HG03095 (cell line): ENCODE measurements around the gene SIPA1L3.

Source experiments
- ATAC-seq: cut with Tn5 transposase; IDR thresholded peaks from one replicate; pipeline ENCODE4 v1.9.1; 2021; ENCODE audit warnings: moderate library complexity; ENCODE audit not compliant: unreplicated experiment

SIPA1L3 gene

DNA sequence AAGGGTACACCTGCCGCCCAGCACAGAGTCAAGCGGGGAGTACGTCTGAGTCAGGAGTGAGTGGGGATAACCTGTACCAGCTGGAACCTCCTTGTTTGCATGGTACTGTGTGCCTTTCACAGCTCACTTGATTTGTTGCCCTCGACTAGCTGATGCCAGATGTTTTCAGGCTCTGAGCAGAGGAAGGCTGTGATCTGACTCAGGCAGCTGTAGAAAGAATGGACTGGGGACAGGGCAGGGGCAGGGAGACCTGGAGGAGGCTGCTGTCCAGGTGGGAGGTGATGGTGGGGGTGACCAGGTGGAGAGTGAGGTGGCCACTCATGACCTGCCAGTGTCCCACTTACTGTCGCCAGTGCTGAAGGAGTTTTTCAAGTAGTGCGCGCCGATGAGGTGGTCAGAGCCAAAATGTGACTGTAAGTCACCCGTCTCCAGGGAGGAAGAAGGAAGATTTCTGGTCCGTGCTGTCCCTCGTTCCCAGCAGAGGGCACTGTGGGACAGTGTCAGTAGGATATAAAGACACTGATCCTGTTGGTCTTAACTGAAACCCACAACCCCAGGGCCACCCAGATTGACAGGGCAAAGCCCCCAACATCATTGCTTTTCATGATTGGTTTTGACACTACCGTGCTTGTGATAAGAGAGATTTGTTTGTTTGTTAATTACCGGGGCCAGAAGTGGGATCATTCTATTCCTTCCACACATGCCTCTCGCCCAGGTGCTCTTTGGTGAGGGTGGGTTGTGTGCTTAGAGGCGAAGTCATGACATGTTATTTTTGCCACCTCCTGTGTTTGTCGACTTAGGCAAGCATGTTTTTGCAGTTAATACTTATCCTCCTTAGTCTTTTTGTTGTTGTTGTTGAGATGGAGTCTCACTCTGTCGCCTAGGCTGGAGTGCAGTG, 188.7 kb downstream of the SIPA1L3 start:
- no peak for ATAC-seq

DNA sequence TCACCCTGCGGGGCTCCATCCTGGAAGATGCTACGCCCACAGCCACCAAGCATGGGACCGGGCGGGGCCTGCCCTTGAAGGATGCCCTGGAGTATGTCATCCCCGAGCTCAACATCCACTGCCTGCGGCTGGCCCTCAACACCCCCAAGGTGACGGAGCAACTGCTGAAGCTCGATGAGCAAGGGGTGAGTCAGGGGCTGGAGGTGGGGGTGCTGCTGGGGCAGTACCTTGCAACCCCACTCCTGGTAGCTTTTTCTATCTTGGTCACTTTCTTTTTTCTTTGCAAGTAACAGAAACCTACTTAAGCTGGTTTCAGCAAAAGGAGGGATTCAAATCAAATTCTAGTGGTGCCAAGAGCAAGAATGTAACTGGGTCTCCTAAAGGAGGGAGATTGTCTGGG, 193.0 kb downstream of the SIPA1L3 start:
- no peak for ATAC-seq

DNA sequence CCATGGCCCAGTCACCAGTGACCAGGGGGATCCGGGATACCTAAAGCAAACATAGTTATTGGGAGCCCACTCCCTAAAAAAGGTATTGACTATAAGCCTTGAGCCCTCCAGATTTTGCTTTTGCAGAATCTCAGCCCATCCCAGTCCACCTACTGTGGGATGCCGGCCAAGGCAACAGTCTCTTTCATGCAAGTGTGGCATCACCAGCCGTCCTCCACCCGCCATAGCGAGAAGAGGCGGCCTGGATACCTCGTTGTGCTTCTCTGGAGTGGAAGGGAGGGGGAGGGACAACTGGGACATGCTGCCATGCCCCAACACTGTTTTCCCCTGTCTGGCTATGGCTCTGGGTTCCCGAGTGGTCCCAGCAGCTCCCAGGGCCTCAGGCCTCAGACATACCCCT, 193.6 kb downstream of the SIPA1L3 start:
- no peak for ATAC-seq

GRCh38 chr19:38101723-38102122, 194.7 kb downstream of the SIPA1L3 start:
- no peak for ATAC-seq

DNA sequence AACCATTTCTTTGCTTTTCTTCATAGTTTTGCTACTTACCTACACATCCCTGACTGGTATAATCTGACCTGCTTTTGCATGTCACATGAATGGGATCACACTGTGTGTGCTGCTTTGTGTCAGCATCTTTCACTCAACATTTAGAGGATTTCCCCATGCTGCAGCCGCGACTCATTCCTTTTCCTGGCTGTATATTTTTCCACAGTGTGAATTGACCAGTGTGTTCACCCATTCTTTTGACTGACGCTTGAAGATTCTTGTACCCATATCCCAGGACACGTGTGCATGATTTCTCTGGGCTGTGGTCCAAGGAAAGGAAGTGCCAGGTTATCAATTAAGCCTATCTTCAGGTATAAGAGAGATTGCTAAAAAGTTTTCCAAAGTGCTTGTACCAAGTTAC, 198.6 kb downstream of the SIPA1L3 start:
- ATAC-seq = no peak

GRCh38 chr19:38107129-38107528, 200.1 kb downstream of the SIPA1L3 start:
- no peak for ATAC-seq

- ATAC-seq = no peak
These were observed 204.9 kb downstream of the SIPA1L3 start for GRCh38 chr19:38111898-38112297.

DNA sequence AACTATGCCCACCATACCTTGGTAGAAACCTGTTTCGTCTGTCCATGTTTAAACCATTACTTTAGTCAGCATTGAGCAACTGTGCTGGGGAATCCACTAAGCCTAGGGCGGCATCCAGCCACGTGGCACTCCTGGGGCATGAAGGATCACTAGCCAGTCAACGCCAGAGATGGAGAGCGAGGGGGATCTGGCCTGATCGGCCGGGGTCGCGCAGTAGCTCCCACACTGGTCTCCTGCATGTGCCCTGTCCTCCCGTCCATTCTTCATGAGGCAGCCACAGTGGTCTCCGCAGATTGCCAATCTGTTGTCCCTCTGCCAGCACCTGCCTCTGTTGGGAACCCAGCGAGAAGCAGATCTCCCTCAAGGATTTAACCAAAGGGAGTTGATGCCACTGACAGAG, 207.6 kb downstream of the SIPA1L3 start:
- no peak for ATAC-seq

DNA sequence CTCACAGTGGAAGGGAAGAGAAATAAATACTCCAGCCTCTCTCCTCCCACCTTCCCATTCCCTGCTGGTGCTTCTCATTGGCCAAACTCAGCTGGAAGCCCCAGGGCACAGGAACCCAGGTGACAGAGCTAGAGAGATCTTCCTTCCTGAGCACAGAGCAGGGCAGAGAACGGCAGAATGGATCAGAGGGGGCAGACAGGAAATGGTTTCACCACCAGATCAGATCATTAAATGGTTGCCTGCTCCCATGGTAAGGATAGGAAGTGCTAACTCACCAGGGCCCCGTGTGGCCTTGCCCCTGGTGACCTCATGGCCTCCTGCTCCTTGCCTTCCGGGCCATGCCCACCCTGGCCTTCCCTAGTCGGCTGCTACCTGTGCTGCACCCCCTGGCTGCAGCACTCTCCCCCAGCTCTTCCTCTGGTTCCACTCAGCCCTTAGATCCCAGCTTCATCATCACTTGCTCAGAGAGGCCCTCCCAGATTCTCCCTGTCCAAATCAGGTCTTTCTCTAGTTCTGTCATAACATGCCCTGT, 208.3 kb downstream of the SIPA1L3 start:
- ATAC-seq = no peak

DNA sequence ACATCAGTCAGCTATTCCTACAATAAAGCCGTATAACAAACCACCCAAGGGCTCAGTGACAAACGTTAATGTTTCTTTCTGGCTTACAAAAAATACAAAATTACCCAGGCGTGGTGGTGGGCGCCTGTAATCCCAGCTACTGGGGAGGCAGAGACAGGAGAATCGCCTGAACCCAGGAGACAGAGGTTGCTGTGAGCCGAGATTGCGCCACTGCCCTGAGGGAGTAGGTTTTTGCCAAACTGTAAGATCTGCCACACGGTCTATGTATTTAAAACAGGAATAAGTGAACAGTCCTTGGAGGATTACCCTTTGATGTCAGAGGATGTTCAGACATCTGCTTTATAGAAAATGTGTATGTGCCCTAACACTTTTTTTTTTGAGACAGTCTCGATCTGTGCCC, 211.2 kb downstream of the SIPA1L3 start:
- no peak for ATAC-seq

- ATAC-seq = no peak
These were observed 213.5 kb downstream of the SIPA1L3 start for GRCh38 chr19:38120471-38121025.

DNA sequence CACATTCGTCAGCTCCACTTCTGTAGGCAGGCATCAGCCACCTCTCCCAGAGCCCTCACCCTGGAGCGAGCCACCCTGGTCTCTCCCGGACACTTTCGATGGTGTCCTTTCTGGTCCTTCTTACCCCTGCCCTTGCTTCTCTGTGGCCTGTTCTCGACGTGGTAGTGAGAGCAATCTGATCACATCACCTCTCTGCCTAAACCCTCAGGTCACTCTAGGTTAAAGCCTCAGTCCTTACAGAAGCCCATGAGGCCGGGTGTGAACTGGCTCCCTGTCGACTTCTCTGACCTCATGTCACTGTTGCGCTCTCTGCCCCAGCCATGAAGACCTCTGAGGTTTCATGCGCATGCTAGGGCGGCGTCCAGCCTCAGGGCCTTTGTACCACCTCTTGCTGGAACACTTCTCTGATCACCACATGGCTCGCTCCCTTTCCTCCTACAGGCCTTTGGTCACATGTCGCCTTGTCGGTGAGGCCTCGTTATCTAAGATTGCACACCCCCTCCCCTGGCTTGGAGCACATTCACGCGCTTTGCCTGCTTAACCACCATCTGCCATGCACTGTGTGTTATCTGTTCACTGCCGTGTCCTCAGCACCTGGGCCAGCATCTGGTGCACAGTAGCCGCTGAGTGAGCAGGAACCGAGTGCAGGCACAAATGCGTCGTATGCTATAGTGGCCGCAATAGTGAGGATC, 215.5 kb downstream of the SIPA1L3 start:
- ATAC-seq = no peak

DNA sequence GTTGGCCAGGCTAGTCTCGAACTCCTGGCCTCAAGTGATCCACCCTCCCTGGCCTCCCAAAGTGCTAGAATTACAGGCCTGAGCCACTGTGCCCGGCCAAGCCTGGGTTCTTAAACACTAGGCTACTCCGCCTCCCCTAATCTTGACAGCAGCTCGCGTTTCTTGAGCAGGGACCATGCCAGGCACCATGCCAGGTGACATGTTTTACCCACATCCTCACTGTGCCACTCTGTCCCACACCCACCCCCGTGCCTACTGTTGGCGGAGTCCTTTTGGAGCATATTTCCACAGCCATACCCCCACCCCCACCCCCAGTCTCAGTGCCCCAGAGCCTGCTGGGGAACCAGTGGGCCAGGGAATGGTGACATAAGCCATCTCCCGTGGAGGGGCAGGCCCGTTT, 218.2 kb downstream of the SIPA1L3 start:
- no peak for ATAC-seq

DNA sequence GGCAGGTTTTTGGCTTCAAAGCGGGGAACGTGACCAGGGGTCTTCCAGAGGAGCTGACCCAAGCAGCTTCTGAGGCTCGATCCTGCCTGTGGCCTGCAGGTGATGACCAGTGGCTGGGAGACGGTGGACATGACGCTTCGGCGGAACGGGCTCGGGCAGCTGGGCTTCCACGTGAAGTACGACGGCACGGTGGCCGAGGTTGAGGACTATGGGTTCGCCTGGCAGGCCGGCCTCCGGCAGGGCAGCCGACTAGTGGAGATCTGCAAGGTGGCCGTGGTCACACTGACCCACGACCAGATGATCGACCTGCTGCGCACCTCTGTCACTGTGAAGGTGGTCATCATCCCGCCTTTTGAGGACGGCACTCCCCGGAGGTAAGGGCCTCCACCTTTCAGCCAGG, 223.4 kb downstream of the SIPA1L3 start:
- no peak for ATAC-seq

DNA sequence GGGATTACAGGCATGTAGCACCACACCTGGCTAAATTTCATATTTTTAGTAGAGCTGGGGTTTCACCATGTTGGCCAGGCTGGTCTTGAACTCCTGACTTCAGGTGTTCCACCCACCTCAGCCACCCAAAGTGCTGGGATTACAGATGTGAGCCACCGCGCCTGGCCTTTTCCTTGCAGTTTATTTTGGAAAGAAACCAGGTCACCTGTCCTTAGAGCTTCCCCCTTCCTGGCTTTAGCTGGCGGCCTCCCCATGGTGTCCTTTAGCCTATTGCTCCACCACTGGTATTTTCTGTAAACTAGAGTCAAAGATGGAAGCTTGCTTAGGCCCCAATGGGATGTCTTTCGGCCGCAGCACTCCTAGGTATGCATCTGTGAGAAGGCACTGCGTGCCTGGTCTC, 225.8 kb downstream of the SIPA1L3 start:
- no peak for ATAC-seq

GRCh38 chr19:38133319-38133718, 226.3 kb downstream of the SIPA1L3 start:
- ATAC-seq = no peak

GRCh38 chr19:38134540-38135149, 227.6 kb downstream of the SIPA1L3 start:
- ATAC-seq = no peak

GRCh38 chr19:38135150-38135998, 228.4 kb downstream of the SIPA1L3 start:
- ATAC-seq = no peak

DNA sequence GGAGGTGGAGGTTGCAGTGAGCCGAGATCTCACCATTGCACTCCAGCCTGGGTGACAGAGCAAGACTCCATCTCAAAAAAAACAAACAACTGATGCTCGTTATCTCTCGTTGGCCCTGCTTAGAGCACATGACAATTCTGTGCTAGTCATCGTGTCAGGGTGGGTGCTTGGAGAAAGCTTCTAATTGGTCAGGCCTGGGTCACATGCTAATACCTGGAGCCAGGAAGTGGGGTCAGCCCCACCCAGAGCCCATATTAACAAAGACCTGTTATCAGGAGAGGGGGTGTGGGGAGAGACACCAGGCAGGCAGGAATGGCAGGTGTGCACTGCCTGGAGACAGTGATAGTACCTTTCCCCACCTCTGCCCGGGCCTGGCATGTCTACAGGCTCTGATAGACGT, 232.1 kb downstream of the SIPA1L3 start:
- no peak for ATAC-seq

- no peak for ATAC-seq
These were observed 234.1 kb downstream of the SIPA1L3 start for GRCh38 chr19:38141108-38141507.
